ENCODE measurements around the gene CLEC2B. TPM values are rescaled to one million over a fixed set of nuclear protein-coding genes. Genes with fewer than 3 reads are reported as not detected.

The CLEC2B gene
- 0.94 to 1.7 TPM (median 1.1 TPM) in 5 replicates for total RNA-seq (2022; extraction: Qiagen RNA extraction)

GRCh38 chr12:9869307-9870161, at the start of gene CLEC2B:
Gene CLEC2B (minus strand): TSS chr12:9869354.

GRCh38 chr12:9881246-9881645, 12.1 kb upstream of the CLEC2B start, which contains the start of gene KLRF2:
Gene KLRF2 (plus strand): TSS chr12:9881489. CDS start chr12:9881596, 107 bp downstream.

GRCh38 chr12:9827209-9827888, 41.8 kb downstream of the CLEC2B start, which contains the start of gene KLRF1:
Gene KLRF1 (plus strand): TSS chr12:9827481. CDS start chr12:9827545, 64 bp downstream.

Other genes starting within 250 kb of the CLEC2B start
- 0.32 to 0.97 TPM (median 0.50 TPM) in 5 replicates for gene CLEC2D, start 199.6 kb downstream of the CLEC2B start, total RNA-seq (2022; extraction: Qiagen RNA extraction)
- gene CLECL1, start 136.3 kb downstream of the CLEC2B start, total RNA-seq (2022; extraction: Qiagen RNA extraction): not detected in 5 replicates
- gene CD69, start 108.5 kb downstream of the CLEC2B start, total RNA-seq (2022; extraction: Qiagen RNA extraction): not detected in 5 replicates
- not detected in 5 replicates for gene KLRF1, start 41.9 kb downstream of the CLEC2B start, total RNA-seq (2022; extraction: Qiagen RNA extraction)
- not detected in 5 replicates for gene KLRF2, start 12.1 kb upstream of the CLEC2B start, total RNA-seq (2022; extraction: Qiagen RNA extraction)
- gene CLEC2A, start 63.0 kb upstream of the CLEC2B start, total RNA-seq (2022; extraction: Qiagen RNA extraction): not detected in 5 replicates
- not detected in 5 replicates for gene CLEC12A, start 102.1 kb upstream of the CLEC2B start, total RNA-seq (2022; extraction: Qiagen RNA extraction)
- not detected in 5 replicates for gene CLEC1B, start 129.8 kb upstream of the CLEC2B start, total RNA-seq (2022; extraction: Qiagen RNA extraction)
- gene CLEC12B, start 141.3 kb upstream of the CLEC2B start, total RNA-seq (2022; extraction: Qiagen RNA extraction): not detected in 5 replicates
- not detected in 5 replicates for gene CLEC9A, start 161.3 kb upstream of the CLEC2B start, total RNA-seq (2022; extraction: Qiagen RNA extraction)
- gene CLEC1A, start 229.6 kb upstream of the CLEC2B start, total RNA-seq (2022; extraction: Qiagen RNA extraction): not detected in 5 replicates